Measurements from ENCODE around the gene PCK2. TPM values are rescaled to one million over a fixed set of nuclear protein-coding genes. Genes with fewer than 3 reads are reported as not detected.

PCK2 gene
- total and polyA plus RNA-seq, 2 donors (not counting 3 experiments of a cell fraction or from before 2014, with no cell fraction given): 23.5 to 24.5 TPM

- CTCF ChIA-PET: interaction anchor here (0.8 to 1.9 kb wide), 4 partner anchors 18 to 27 kb away, joined by 3 to 14 read pairs (median 4); no protein-coding TSS in a partner anchor
- intact Hi-C loops (cut with micrococcal nuclease): no loop called here
- FAIRE-seq: no peak
These were observed 8.9 kb upstream of the PCK2 start for GRCh38 chr14:24085215-24085614.

More at GRCh38 chr14:24085215-24085614, 8.9 kb upstream of the PCK2 start:
- H3K9ac ChIP-seq (replicated peaks; ENCODE audit: extremely low read depth, insufficient read depth, low read length): no peak overlapping the region
- DNase-seq (ENCODE audit: low read depth, low spot score): no peak
- H3K4me2 ChIP-seq (ENCODE audit: insufficient read depth, low read length): no peak overlapping the region
- dilution Hi-C loops (cut with MboI; ENCODE audit: extremely low pct_ligation_motif_present, low sequenced_read_pairs): no loop called here
- no peaks in the 10 kb centered on the region for H3K36me3 ChIP-seq (ENCODE audit: control insufficient read depth in 2 of 2, extremely low read depth in 1 of 2, insufficient read depth in 2 of 2, low read length in 2 of 2)
- H2AFZ ChIP-seq (ENCODE audit: low read depth, low read length): no peak overlapping the region
- H3K27ac ChIP-seq (ENCODE audit: insufficient read depth, low read depth, low read length): no peak overlapping the region
- POLR2A ChIA-PET: no interaction called here
- no peak overlapping the region for H3K4me3 ChIP-seq (replicated peaks in 1 of 3; ENCODE audit: insufficient read depth in 1 of 3, low read depth in 1 of 3, low read length in 3 of 3)
- no TSS peak for BruUV-seq (replicated peaks)
- H3K79me2 ChIP-seq (ENCODE audit: control insufficient read depth, insufficient read depth, low read length): no peaks in the 10 kb centered on the region
- no peaks in the 10 kb centered on the region for H4K20me1 ChIP-seq (replicated peaks; ENCODE audit: control insufficient read depth, extremely low read depth, insufficient read depth, low read length)
- H3K4me1 ChIP-seq (ENCODE audit: control insufficient read depth, extremely low read depth, insufficient read depth, low read length): no peaks in the 10 kb centered on the region
- H3K9me3 ChIP-seq (replicated peaks; ENCODE audit: control insufficient read depth, insufficient read depth, low read length): no peaks in the 10 kb centered on the region
- H3K27me3 ChIP-seq (ENCODE audit: control insufficient read depth in 2 of 2, insufficient read depth in 2 of 2, low read length in 2 of 2): peaks cover 20 to 25% of the 10 kb centered on the region in 2 experiments
- no peaks in the 10 kb centered on the region for H3K9me1 ChIP-seq (replicated peaks; ENCODE audit: control insufficient read depth, extremely low read depth, insufficient read depth, low read length)
- TF ChIP-seq MAX (IDR thresholded peaks at IDR 0.05; ENCODE audit: insufficient read depth, insufficient read length) (no peak), MYC (IDR thresholded peaks at IDR 0.05; ENCODE audit: low read depth, low read length) (no peak), EZH2 (IDR thresholded peaks at IDR 0.05; ENCODE audit: borderline replicate concordance, low read depth, low read length, severe bottlenecking) (no peak), JUN (IDR thresholded peaks at IDR 0.05; ENCODE audit: borderline replicate concordance, insufficient read depth, insufficient read length, low read depth) (no peak), POLR2AphosphoS5 (IDR thresholded peaks at IDR 0.05; ENCODE audit: insufficient read depth, low read depth, low read length) (no peak), FOS (IDR thresholded peaks at IDR 0.05; ENCODE audit: borderline replicate concordance, insufficient read depth, low read length) (no peak), CTCF (IDR thresholded peaks at IDR 0.05; ENCODE audit: extremely low read depth in 1 of 2, insufficient read depth in 1 of 2, low read depth in 1 of 2, low read length in 2 of 2) (no peak), POLR2A (IDR thresholded peaks at IDR 0.05; ENCODE audit: low read depth, low read length) (no peak), GATA2 (IDR thresholded peaks at IDR 0.05; ENCODE audit: insufficient read depth, insufficient read length, low read depth, low read length) (no peak)
